ENCODE results near the gene PPP2R2D. TPM values are rescaled to one million over a fixed set of nuclear protein-coding genes. Genes with fewer than 3 reads are reported as not detected.
"Not testable (repeated sequence)": the region's sequence is repeated elsewhere in the genome, so short reads cannot be mapped to it uniquely, and the experiment has no call there.

The PPP2R2D gene
- total RNA-seq, 1 experiment from 2014 or later = 36.9 TPM

DNA sequence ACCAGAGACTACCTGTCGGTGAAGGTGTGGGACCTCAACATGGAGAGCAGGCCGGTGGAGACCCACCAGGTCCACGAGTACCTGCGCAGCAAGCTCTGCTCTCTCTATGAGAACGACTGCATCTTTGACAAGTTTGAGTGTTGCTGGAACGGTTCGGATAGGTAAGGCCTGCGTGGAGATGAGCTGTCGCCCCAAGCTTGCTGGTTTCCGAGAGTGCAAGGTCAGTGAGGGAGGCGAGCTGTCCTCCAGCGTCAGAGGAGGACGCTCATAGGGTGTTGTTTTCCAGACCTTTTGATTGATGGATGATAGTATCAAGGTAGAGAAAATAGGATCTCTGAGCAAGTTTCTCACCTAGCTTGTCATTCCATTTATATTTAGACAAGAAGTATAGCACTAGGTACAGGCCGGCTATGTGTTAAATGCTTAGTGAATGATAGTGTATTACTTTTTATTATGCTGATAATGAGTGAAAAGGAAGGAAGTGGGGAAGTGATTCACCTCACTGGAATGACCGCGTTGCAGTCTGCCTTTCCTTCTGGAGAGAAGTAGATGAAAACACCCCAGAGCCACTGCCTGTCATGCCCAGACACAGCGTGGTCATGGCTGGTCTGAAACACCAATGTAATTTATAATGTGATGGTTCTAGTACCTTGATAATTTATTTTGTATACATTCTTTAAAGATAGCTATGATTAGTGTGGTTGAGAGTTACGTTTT is 47.0 kb downstream of the PPP2R2D start:
- DNase-seq (ENCODE audit: low spot score) = peak; percentile 47

DNA sequence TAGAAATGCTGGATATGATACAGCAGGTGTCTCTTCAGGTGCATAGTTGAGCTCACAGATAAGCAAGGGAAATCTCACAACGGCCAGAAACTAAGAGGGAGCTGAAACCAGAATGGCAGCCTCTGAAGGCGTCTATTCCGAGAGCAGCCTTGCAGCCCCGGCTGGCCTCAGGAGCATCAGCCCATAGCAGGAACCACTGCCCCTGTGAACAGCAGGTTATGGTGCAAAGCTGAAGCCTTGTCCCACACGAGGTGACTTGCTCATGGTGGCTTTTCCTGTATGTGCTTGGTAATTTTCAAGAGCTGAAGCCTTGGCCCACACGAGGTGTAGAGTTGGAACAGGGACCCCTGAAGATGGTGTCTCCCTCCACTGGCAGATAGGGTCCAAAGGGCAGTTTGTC is 47.7 kb downstream of the PPP2R2D start:
- no peak for DNase-seq (ENCODE audit: low spot score)

DNA sequence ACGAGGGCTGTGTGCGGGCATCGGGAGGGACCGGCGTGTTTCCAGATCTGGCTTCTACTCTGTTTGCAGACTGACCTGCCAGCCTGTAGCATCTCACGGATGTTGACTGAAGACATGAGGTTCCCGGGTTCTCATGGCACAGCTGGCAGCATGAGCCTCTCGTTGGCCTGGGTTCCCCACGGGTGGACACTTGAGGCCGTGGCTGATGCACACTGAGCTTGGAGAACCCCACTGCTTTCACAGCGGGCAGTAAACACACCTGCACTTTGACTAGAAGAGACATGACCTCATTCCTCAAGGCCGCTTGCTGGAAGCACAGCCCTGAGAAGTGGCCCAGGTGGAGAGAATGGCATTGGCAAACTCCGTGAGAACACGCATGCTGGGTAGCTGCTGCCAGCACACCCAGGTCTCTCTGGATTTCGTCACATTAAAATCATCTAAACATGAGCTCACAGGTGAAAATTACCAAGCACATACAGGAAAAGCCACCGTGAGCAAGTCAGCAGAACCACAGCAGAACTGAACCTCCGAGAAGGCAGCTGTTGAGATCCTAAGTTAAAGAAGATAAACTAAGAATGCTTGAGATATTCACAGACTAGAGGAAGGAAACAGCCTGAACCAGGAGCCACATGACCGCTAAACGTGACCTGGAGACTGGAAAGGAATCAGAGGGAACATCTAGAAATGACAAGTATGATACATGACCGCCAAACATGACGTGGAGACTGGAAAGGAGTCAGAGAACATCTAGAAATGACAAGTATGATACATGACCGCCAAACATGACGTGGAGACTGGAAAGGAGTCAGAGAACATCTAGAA is 48.4 kb downstream of the PPP2R2D start:
- no peak for DNase-seq (ENCODE audit: low spot score)

DNA sequence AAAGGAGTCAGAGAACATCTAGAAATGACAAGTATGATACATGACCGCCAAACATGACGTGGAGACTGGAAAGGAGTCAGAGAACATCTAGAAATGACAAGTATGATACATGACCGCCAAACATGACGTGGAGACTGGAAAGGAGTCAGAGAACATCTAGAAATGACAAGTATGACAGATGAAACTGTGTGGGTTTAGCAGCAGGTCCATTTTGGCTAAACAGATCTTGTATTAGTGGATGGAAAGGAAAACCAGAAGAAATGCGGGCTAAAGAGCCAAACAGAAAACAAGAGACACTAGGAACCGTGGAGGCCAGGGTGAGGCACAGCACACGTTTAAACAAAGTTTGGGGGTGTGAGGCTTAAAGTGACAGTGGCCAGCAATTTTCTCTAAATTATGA is 49.1 kb downstream of the PPP2R2D start:
- not testable (repeated sequence) for DNase-seq (ENCODE audit: low spot score)

DNA sequence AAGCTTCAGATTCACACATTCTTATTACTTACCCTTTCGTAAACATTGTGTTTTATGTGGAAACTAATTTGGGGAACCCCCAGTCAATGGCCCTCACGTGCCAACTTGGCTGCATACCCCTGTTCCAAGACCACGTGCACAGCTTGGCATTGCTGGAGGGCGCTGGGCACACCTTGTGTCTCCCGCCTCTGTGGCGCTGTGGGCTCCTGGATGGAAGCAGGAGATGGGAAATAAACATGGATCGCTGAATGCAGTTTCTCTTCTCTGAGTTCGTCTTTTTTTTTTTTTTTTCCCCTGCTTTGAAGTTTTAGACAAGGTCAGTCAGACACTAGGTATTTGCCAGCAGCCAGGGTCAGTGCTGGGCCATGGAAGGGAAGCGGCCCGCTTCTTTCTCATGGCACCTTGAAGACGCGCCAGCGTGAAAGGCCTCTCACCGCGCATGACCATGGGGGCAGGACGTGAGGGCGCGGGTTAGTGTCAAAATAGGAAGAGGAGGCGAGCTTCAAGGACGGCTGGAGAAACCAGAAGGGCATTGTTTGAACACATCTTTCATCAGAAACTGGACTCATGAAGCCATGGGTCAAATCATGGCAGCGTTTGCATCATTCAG is 53.7 kb downstream of the PPP2R2D start:
- DNase-seq (ENCODE audit: low spot score) = no peak

DNA sequence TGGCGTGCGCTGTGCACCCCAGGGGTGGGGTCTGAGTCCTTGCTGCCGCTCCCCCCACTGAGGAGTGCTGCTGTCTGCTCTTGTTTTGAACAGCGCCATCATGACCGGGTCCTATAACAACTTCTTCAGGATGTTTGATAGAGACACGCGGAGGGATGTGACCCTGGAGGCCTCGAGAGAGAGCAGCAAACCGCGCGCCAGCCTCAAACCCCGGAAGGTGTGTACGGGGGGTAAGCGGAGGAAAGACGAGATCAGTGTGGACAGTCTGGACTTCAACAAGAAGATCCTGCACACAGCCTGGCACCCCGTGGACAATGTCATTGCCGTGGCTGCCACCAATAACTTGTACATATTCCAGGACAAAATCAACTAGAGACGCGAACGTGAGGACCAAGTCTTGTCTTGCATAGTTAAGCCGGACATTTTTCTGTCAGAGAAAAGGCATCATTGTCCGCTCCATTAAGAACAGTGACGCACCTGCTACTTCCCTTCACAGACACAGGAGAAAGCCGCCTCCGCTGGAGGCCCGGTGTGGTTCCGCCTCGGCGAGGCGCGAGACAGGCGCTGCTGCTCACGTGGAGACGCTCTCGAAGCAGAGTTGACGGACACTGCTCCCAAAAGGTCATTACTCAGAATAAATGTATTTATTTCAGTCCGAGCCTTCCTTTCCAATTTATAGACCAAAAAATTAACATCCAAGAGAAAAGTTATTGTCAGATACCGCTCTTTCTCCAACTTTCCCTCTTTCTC is 55.0 kb downstream of the PPP2R2D start:
- no peak for DNase-seq (ENCODE audit: low spot score)

DNA sequence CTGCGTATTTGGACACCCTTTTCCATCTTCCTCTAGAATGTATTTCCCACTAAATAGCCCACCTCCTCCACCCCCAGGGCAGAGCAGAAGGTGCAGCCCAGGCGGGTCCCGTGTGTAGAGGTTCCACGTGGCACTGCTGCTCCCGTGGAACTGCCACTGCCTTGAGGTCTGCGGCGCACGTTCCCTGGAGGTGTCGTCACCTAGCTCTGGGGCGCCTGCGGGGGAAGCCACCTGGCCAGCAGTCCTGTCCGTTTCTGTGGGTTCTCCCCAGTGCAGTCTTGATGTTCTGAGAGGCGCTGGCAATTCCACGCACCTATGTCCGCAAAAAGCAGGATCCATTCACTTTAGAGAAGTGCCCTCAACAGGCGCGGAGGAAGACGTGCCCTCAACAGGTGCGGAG is 59.0 kb downstream of the PPP2R2D start:
- DNase-seq (ENCODE audit: low spot score) = no peak

DNA sequence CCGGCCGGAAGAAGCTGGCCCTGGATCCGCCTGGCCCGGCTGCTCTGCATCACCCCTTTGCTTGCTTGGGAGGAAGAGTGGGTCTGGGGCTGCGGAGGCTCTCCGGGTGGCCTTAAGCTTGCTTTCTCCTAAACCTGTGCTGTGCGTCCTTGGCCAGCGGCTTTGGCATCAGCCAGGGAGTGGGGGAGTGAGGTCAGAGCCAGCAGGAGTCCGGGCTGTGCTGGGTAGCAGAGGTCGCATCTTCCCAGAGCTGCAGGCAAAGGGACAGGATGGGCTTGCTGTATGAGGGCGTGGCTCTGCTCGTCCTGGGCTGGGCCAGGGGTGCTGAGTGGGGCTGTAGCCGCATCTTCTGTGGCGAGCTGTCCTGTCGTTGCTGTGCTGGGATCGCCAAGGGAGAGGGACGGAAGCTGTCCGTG is 59.8 kb downstream of the PPP2R2D start:
- no peak for DNase-seq (ENCODE audit: low spot score)

DNA sequence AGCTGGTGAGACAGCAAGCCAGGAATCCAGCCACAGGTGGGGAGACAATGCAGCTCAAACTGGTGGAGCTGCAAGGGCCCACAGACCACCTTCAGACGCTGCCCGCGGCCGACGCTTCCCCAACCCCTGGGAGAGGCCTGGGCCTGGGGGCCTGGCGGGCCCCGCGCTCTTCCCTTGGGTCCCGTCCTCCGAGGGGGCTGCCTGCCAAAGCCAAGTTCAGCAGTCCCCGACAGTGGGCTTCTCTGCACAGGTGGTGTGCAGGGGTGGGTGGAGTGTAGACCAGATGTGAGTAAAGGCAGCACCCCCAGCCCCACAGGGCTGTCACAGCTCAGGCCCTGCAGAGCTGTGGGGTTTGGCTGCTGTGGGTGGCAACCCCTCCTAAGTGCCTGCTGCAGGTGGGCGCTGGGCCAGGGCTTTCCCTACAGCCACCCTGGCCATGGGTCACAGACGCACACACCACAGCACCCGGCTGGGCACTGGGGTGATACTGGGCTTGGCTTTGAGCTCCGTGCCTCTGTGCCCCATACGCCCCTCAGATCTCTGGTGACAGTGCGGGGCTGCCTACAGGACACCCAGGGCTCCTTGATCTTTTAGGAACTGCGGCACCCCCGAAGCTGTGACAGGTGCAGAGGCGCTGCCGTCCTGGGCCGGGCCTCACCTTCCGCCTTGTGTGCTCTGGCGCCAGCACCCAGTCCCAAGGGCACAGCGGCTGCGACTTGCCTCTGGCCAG is 60.4 kb downstream of the PPP2R2D start:
- no peak for DNase-seq (ENCODE audit: low spot score)

DNA sequence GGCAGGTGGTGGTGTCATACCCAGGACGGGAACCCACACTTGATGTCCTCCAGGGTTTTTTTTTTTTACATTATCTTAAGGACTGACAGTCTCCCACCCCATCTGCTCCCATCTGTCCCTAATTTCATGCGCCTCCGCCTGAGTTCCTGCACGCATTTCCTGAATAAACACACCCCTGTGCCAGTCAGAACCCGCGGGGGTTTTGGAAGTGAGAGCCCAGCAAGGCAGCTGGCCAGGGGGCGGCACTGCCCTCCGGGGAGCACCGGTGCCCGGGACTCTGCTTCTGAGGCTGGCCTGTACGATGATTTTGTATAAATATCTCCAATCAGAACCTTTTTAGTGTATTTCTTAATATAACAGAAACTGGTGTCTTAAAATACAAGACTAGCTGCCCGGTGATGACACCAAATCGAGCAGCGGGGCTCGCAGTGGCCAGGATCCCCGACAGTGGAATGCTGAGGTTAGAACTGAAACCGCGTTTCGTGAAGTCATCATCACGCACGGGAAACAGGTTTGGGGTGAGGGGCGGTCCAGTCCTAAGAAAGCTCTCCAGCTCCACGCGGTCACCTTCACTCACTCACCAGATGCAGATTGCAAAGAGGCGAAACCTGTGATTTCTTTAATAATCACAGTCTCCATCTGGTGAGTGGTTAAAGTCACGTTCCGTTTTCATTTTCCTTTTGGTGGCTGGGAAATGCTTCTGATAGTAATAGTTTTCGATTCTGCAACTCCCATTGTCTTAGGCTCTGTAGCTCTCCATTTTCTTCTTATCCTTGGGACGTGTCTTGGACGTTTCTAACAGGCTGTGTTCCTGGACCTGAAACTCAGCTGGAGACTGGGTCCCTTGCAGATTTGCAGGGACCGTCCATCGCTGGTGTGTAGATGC is 61.2 kb downstream of the PPP2R2D start:
- peak; percentile 53 for DNase-seq (ENCODE audit: low spot score)

DNA sequence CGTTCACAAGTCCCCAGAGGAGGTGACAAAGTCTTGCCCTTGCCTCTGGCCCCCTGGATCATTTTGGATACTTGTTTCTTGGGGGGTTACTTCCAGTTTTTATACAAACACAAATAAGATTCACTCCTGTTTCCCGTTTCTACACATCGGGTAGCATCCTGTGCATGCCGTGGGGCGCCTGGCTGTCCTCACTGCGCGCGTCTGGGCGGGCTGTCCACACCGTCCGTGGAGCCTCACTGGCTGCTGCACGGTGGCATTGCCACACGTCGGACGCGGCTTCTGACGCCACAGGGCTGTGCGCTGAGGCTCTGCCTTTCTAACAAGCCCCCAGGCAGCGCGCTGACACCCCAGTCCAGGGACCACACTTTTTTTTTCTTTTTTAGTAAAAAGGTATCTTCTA is 62.5 kb downstream of the PPP2R2D start:
- no peak for DNase-seq (ENCODE audit: low spot score)

DNA sequence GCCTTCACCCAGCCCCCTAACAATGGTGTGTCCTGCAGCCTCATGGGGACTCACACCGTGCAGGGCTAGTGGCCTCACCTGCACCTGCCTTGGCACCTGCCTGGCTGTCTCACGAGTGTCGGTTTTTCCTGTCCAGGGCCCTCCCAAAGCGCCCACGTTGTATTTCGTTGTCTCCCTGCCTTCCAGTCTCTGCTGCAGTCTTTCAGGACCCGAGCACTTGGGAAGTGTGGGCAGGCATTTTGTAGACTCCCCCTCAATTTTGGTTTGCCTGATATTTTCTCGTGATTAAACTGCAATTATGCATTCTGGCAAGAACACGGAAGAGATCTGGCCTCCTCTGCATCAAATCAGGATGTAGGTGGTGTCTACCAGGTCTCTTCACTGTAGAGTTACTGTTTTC is 63.0 kb downstream of the PPP2R2D start:
- no peak for DNase-seq (ENCODE audit: low spot score)

DNA sequence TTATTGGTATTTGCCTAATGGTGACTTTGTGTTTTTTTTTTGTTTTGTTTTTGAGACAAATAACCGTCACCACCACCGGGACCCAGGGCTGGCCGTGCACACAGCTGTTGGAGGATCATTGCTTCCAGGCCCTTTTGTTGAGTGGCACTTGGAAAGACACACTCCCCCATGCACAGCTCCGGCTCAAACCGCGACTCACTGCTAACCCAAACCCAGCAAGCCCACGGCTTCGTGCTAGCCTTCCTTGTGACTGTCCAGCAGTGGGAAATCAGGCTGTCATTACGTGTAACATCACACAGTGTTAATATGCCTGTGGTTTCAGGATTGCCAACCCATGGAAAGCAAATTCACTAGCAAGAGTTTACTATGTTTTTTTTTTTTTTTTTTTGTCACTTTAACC is 63.5 kb downstream of the PPP2R2D start:
- no peak for DNase-seq (ENCODE audit: low spot score)

DNA sequence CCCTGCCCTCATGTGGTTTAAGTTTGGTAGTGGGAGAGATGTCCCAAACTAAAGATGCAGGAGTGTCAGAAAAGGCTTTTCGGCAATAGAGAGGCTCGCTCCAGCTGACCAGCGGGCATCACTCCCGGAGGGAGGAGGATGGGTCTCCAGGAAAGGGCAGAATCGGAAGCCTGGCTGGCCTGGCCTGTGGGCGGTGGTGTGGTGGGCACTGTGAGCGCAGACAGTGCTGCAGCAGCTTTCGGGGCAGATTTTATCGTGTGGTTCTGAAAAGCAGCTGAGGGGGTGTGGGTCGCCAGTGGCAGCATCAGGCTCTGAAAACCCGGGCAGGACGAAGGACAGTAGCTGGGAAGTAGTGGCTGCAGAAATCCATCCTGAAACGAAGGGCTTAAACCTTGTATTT is 68.1 kb downstream of the PPP2R2D start:
- DNase-seq (ENCODE audit: low spot score) = no peak

DNA sequence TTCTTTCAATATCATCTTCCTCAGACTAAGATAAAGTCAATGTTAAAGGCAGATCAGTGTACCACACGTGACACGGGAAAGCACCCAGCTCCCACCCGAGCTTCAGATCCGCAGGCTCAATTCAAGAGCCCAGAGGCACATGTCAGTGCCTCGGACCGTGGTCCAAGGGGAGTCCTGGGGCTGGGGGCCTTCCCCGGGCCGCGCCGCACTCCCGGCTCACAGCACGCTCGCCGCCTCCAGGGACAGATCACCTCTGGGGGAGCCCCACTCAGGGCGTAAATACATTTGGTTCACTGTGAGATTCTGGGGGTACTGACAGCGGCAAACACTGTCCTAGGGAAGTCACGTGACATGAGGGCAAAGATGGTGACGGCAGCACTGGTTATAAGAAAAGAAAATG is 70.1 kb downstream of the PPP2R2D start:
- DNase-seq (ENCODE audit: low spot score) = no peak

DNA sequence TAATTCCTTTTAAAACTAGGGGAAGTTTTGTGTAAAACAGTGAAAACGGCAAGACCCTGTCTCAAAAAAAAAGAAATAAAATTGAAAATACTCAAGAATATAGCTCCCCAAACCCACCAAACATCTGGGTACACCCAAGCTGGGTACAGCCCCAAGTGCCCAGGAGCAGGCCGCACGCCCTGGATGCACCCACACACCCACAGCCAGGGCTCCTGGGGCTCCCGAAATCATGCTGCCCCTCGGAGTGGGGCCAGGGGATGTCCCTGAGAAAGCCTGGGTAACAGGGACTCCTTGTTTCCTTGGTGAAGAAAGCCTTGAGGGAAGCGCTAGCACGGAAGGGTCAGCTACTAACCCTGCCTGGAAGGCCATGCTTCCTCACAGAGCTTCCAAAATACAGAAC is 70.8 kb downstream of the PPP2R2D start:
- DNase-seq (ENCODE audit: low spot score) = no peak

DNA sequence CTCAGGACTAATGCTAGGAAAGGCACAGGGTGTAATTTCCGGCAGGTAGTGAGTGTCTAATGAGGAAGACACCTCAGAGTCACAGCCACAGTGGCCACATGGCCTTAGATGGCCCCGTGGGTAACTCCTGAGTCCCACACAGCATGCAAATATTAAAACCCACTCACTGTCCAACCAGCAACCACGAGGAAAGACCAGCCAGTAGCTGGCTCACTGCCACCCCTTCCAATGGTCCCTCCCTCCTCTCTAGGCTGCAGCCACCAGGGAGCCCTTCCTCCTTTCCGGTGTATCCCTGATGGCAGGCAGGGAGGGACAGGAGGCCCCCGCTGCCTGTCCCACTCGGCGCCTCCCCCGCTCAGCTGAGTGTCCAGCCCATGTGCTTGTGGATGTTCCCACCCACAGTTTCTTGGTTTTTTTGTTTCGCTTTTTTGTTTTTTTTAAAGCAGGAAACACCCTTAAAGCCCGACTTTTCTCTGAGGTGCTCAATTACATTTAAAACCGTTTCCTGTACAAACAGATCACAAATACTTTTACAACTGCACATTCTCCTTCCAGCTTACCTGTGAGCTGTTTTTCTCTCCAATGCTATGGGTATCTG is 71.8 kb downstream of the PPP2R2D start:
- DNase-seq (ENCODE audit: low spot score) = no peak

DNA sequence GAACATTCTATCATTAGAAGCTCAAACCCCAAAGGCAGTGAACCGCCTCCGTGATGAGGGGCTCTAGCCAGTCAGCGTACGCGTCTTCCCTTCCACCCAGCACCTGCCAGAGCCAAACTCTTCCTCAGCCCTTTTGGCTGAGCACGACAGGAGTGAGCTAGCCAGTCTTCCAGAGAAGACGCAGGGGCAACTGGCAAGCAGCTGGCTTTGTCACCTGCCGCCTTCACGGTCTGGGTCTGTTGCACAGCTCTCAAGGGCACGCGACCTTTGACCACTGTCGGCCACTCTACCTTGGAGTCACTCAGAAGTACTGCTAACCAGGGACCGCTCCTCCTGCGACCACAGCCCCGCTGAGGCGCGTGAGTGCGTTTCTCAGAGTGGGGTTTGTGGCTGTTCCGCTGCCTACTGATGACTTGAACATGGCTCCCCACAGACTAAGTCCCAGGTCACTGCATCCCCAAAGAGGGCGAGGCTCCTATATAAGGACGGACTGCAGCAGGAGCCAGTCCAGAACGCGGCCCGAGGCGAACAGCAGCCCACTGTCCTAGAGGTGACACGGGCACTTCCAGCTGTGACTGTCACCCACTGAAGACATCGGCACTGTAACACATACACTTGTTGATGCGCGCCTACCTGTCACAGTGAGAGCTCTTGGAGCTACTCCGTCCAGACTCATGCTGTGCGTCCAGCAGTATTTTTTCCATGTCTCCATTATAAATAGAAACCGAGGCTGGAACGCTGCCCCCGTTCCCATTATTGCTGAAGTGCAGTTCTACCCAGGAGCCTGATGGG is 72.5 kb downstream of the PPP2R2D start:
- DNase-seq (ENCODE audit: low spot score) = no peak
